Measurements from ENCODE around the gene ZNF746. TPM values are rescaled to one million over a fixed set of nuclear protein-coding genes. Genes with fewer than 3 reads are reported as not detected.
"Not testable (repeated sequence)": the region's sequence is repeated elsewhere in the genome, so short reads cannot be mapped to it uniquely, and the experiment has no call there.

ZNF746 gene
- total RNA-seq, 2 donors from 2014 or later, result 20.1 to 22.3 TPM

- Histone ChIP-seq H3K9ac (ENCODE audit: extremely low read depth, low read length, poor library complexity, severe bottlenecking) (no peak overlapping the region), H3K36me3 (ENCODE audit: control insufficient read depth, insufficient read depth, low read length) (peaks cover 66% of the 10 kb centered on the region), H3K4me1 (ENCODE audit: control insufficient read depth, insufficient read depth, low read length) (no peaks in the 10 kb centered on the region), H3K27me3 (ENCODE audit: control insufficient read depth, insufficient read depth, low read length, poor library complexity, severe bottlenecking) (no peaks in the 10 kb centered on the region), H3K27ac (ENCODE audit: low read depth, low read length) (no peak overlapping the region), H3K9me3 (ENCODE audit: control insufficient read depth, low read length) (no peaks in the 10 kb centered on the region), H3K4me3 (ENCODE audit: low read length) (no peak overlapping the region)
- 86 to 100% methylated on average over 1 to 8 of the region's 8 CpGs for WGBS, 2 experiments (ENCODE audit: insufficient coverage in 1 of 2, insufficient read length in 1 of 2)
- no peaks in the 10 kb centered on the region for H3K4me1 Mint-ChIP-seq
- peaks cover 60% of the 10 kb centered on the region for H3K36me3 Mint-ChIP-seq (ENCODE audit: low read depth)
- H3K9me3 Mint-ChIP-seq, result no peaks in the 10 kb centered on the region
- H3K4me3 Mint-ChIP-seq, result no peak overlapping the region
- H3K27me3 Mint-ChIP-seq (ENCODE audit: insufficient read depth), result no peaks in the 10 kb centered on the region
- no peak overlapping the region for H3K27ac Mint-ChIP-seq
- TF ChIP-seq CTCF (conservative IDR thresholded peaks at IDR 0.05), result no peak
- peak; percentile 20 for DNase-seq
Measured at GRCh38 chr7:149448961-149449360, 48.6 kb downstream of the ZNF746 start.

GRCh38 chr7:149446026-149446425, 51.6 kb downstream of the ZNF746 start:
- H3K36me3 ChIP-seq (ENCODE audit: control insufficient read depth, insufficient read depth, low read length), result peaks cover 50% of the 10 kb centered on the region
- not testable (repeated sequence) for H3K9me3 Mint-ChIP-seq; H3K4me1 Mint-ChIP-seq; H3K27ac ChIP-seq (ENCODE audit: low read depth, low read length); H3K9ac ChIP-seq (ENCODE audit: extremely low read depth, low read length, poor library complexity, severe bottlenecking); H3K4me1 ChIP-seq (ENCODE audit: control insufficient read depth, insufficient read depth, low read length); H3K4me3 Mint-ChIP-seq; H3K27me3 Mint-ChIP-seq (ENCODE audit: insufficient read depth); H3K9me3 ChIP-seq (ENCODE audit: control insufficient read depth, low read length); H3K4me3 ChIP-seq (ENCODE audit: low read length); H3K27ac Mint-ChIP-seq; H3K27me3 ChIP-seq (ENCODE audit: control insufficient read depth, insufficient read depth, low read length, poor library complexity, severe bottlenecking)
- DNase-seq, result peak; percentile 8
- H3K36me3 Mint-ChIP-seq (ENCODE audit: low read depth), result peaks cover 54% of the 10 kb centered on the region
- WGBS, 2 experiments (ENCODE audit: insufficient coverage in 1 of 2, insufficient read length in 1 of 2), result 94 to 96% methylated on average over 6 to 11 of the region's 11 CpGs

- Mint-ChIP-seq H3K4me1 (no peaks in the 10 kb centered on the region), H3K4me3 (no peak overlapping the region), H3K9me3 (no peaks in the 10 kb centered on the region), H3K36me3 (ENCODE audit: low read depth) (peaks cover 37% of the 10 kb centered on the region), H3K27me3 (ENCODE audit: insufficient read depth) (no peaks in the 10 kb centered on the region), H3K27ac (no peak overlapping the region)
- no peaks in the 10 kb centered on the region for H3K9me3 ChIP-seq (ENCODE audit: control insufficient read depth, low read length)
- H3K36me3 ChIP-seq (ENCODE audit: control insufficient read depth, insufficient read depth, low read length), result peaks cover 40% of the 10 kb centered on the region
- H3K27ac ChIP-seq (ENCODE audit: low read depth, low read length), result no peak overlapping the region
- WGBS, 2 experiments (ENCODE audit: insufficient coverage in 1 of 2, insufficient read length in 1 of 2), result 88 to 96% methylated on average over 3 to 6 of the region's 6 CpGs
- no peak overlapping the region for H3K9ac ChIP-seq (ENCODE audit: extremely low read depth, low read length, poor library complexity, severe bottlenecking)
- DNase-seq, result peak; percentile 17
- no peak for TF ChIP-seq CTCF (conservative IDR thresholded peaks at IDR 0.05)
- H3K4me3 ChIP-seq (ENCODE audit: low read length), result no peak overlapping the region
- no peaks in the 10 kb centered on the region for H3K27me3 ChIP-seq (ENCODE audit: control insufficient read depth, insufficient read depth, low read length, poor library complexity, severe bottlenecking)
- H3K4me1 ChIP-seq (ENCODE audit: control insufficient read depth, insufficient read depth, low read length), result no peaks in the 10 kb centered on the region
Measured at GRCh38 chr7:149444287-149444686, 53.3 kb downstream of the ZNF746 start.

- H3K27me3 ChIP-seq (ENCODE audit: control insufficient read depth, insufficient read depth, low read length, poor library complexity, severe bottlenecking), result no peaks in the 10 kb centered on the region
- Mint-ChIP-seq H3K9me3 (no peaks in the 10 kb centered on the region), H3K4me1 (no peaks in the 10 kb centered on the region), H3K4me3 (no peak overlapping the region), H3K27ac (no peak overlapping the region), H3K36me3 (ENCODE audit: low read depth) (peaks cover 32% of the 10 kb centered on the region), H3K27me3 (ENCODE audit: insufficient read depth) (no peaks in the 10 kb centered on the region)
- TF ChIP-seq CTCF (conservative IDR thresholded peaks at IDR 0.05), result no peak
- no peaks in the 10 kb centered on the region for H3K9me3 ChIP-seq (ENCODE audit: control insufficient read depth, low read length)
- WGBS, 2 experiments (ENCODE audit: insufficient coverage in 1 of 2, insufficient read length in 1 of 2), result 94 to 98% methylated on average over 4 to 7 of the region's 7 CpGs
- peak; percentile 6 for DNase-seq
- H3K9ac ChIP-seq (ENCODE audit: extremely low read depth, low read length, poor library complexity, severe bottlenecking), result no peak overlapping the region
- no peaks in the 10 kb centered on the region for H3K4me1 ChIP-seq (ENCODE audit: control insufficient read depth, insufficient read depth, low read length)
- no peak overlapping the region for H3K27ac ChIP-seq (ENCODE audit: low read depth, low read length)
- H3K36me3 ChIP-seq (ENCODE audit: control insufficient read depth, insufficient read depth, low read length), result peaks cover 35% of the 10 kb centered on the region
- H3K4me3 ChIP-seq (ENCODE audit: low read length), result no peak overlapping the region
Measured at GRCh38 chr7:149443523-149443922, 54.1 kb downstream of the ZNF746 start.

All from endodermal cell (in vitro differentiated cells).